GM12873 (cell line): ENCODE data around the gene ERG.

ENCODE experiments used
- TF ChIP-seq, protein P1 (sequence below): IDR thresholded peaks from 2 replicates; pipeline ENCODE4 v1.5.1; 2012; ENCODE audit warnings: low read depth, mild to moderate bottlenecking, moderate library complexity, low read length, control low read depth; ENCODE audit not compliant: insufficient read depth; ENCODE audit errors: missing control alignments

Gene ERG

DNA sequence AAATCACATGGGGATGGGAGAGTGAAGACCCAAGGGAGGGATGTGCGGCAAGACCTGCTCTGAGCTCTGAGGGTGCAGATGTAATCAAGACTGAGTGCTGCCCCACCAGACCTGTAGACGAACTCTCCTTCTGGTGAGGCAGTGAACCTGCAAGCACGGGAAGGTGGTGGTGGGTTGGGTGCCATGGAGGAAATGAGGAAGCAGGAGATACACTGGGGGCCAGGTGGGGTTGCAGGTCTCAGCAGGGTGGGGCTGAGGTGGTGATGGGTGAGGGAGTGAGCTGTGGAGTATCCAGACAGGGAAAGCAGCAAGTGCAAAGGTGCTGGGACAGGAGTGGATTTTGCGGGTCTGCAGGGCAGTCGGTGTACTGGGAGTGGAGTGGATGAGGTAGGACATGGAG, 139.2 kb downstream of the ERG start:
- TF ChIP-seq, protein P1, sequence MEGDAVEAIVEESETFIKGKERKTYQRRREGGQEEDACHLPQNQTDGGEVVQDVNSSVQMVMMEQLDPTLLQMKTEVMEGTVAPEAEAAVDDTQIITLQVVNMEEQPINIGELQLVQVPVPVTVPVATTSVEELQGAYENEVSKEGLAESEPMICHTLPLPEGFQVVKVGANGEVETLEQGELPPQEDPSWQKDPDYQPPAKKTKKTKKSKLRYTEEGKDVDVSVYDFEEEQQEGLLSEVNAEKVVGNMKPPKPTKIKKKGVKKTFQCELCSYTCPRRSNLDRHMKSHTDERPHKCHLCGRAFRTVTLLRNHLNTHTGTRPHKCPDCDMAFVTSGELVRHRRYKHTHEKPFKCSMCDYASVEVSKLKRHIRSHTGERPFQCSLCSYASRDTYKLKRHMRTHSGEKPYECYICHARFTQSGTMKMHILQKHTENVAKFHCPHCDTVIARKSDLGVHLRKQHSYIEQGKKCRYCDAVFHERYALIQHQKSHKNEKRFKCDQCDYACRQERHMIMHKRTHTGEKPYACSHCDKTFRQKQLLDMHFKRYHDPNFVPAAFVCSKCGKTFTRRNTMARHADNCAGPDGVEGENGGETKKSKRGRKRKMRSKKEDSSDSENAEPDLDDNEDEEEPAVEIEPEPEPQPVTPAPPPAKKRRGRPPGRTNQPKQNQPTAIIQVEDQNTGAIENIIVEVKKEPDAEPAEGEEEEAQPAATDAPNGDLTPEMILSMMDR, result no peak

DNA sequence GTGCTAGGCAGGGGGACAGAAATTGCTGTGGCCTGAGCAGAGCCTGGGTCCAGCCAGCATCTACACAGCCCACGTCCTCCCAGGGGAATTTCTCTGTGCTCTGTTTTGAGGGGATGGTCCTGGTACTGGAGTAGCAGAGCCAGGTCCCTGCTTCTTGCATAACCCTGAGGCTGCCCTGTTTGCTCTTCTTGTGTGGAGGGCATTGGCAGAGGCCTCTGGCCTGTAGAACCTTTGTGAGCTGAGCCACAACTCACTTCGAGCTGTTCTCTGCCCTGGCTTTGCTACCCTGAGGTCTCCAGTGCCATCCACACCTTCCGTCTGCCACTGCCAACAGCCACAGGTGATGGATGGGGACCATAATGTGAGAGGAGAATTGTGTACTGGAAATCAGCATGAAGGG, 139.6 kb downstream of the ERG start:
- TF ChIP-seq, protein P1, result no peak

DNA sequence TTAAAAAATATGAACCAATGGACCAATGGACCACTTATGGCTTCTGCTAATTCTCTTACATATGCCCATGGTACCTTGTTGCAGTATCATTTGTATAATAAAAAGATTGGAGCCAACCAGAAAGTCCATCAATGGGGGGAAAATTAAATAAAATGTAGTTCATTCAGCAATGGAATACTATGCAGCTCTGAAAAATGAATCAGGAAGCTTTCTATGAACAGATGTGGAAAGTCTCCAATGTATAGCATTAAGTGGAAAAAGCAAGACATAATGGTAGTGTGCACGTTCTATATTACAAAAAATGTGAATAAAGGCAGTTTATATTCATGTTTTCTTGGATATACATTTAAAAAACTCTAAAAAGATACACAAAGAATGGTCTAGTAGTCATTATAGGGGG, 140.2 kb downstream of the ERG start:
- TF ChIP-seq, protein P1, result no peak

DNA sequence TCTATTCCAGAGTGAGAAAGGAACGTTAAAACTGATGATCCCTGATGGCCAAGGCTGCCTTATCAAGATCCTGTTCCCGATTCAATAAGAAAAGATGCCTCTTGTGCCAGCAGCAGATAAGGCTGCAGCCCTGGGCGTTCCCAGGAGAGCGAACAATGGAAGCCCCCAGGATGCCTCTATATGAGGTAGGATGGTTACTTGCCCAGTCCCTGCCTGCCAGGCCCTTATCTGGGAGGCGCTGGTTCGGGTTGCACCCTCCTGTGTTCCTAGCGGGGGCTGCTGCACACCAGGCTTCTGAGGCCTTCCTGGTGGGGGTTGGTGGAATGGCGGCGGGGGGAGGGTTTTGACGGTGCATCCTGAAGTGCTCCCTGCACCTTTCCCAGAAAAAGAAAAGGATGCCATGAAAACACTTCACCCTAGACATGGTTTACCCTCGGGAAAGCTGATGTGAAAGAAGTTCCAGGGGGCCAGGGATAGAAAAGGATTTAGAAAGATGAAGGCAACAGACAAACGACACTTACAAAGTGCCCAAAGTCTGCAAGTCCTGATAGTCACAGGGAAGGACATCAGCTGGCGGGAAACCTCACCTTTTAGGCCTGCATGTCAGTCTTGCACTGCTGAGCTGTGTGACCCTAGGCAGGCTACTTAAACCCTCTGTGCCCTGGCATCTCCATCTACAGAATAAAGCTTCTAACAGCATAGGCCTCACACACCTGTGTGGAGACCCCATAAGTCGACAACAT, 141.2 kb downstream of the ERG start:
- TF ChIP-seq, protein P1, result no peak

DNA sequence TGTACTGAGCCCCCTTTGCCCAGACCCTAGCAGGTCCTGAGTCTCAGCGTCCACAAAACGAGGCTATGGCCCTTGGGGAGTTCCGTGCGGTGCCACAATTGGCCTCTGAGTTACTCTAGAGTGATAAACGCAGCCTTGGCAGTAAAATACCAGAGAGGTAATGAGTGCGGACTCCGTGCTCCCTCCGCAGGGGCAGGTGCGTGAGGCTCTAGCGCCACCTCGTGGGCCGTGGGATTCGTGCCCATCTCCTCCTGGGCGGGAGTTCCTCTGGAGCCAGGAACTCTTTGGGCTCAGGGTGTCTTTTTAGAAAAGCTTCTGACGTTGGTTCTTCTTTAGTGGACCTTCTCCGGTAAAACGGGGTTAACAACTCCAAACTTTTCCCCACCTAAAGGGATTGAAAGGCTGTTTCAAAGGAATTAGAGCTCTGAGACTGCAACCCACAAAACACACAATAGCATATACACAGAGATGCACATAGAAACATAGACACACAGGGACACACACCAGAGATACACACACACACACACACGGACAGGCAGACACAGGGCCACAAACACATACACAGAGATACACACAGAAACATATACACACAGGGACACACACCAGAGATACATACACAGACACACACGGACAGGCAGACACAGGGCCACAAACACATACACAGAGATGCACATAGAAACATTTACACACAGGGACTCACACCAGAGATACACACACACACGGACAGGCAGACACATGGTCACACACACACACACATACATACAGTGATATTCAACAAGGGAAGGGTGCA, 142.1 kb downstream of the ERG start:
- TF ChIP-seq, protein P1, result peak; percentile 98

DNA sequence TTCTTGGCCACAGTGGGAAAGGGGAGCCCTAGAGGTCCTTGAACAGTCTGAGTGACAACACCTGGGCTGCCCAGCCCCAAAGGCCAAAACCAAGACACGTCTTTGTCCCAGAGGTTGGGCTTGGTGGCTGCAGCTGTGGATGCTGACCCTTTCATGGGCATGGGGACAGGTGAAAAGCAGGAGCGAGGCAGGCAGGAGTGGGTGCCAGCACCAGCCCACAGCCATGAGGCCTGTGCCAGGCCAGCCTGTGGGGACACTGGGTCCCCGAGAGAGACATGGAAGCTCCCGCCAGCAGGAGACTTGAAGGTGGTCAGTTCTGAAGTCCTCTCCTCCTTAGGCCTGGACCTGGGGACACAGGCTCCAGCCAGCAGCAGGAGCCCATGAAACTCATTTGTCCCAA, 142.9 kb downstream of the ERG start:
- TF ChIP-seq, protein P1, result no peak

DNA sequence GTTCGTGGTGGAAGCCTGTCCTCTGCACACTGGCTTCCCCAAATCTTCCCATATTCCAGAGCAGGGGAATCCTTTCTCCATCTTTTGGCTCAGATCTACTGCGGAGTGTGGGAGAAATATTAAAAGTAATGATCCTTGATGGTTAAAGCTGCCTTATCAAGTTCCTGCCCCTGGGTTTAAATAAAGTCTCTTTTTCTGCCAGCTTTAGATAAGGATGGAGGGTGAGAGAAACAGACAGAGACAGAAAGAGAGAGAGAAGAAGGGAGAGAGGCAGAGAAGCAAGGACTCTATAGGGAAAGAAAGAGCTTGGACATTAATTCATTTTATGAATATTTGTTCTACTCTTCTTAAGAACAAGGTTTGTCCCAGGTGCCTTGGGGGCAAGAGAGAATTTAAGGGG, 143.5 kb downstream of the ERG start:
- TF ChIP-seq, protein P1, result no peak
